HG03095 (cell line): ENCODE results near the gene VWA8.
A peak's percentile ranks its signal among the peaks of the same experiment; 100 is the strongest.
"Not testable (repeated sequence)": the region's sequence is repeated elsewhere in the genome, so short reads cannot be mapped to it uniquely, and the experiment has no call there.

Source experiments
- ATAC-seq: cut with Tn5 transposase; IDR thresholded peaks from one replicate; pipeline ENCODE4 v1.9.1; 2021; ENCODE audit warnings: moderate library complexity; ENCODE audit not compliant: unreplicated experiment

The VWA8 gene

DNA sequence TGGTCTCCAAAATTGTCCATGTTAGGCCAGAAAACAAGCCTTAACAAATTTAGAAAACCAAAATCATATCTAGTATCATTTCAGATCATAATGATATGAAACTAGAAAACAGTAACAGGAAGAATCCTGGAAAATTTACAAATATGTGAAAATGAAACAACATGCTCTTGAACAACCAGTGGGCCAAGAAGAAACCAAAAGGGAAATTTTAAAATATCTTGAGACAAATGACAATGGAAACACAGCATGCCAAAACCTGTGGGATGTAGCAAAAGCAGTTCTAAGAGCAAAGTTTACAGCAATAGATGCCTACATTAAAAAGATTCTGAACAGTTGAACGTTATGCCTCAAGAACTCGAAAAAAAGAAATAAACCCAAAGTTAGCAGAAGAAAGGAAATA lies 32.6 kb downstream of the VWA8 start:
- ATAC-seq = no peak

DNA sequence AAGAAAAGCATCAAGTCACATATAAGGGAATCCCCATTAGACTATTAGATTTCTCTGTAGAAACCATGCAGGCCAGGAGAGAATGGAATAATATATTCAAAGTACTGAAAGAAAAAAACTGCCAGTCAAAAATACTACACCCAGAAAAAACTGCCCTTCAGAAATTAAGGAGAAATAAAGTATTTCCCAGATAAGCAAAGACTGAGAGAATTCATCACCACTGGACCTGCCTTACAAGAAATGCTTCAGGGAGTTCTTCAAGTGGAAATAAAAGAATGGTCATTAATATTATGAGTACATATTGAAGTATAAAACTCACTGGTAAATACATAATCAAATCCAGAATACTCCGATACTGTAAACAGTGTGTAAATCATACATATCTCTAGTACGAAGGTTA lies 35.9 kb downstream of the VWA8 start:
- ATAC-seq = no peak

DNA sequence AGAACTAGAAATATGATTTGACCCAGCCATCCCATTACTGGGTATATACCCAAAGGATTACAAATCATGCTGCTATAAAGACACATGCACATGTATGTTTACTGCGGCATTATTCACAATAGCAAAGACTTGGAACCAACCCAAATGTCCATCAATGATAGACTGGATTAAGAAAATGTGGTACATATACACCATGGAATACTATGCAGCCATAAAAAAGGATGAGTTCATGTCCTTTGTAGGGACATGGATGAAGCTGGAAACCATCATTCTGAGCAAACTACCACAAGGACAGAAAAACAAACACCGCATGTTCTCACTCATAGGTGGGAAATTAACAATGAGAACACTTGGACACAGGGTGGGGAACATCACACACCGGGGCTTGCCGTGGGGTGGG lies 38.0 kb downstream of the VWA8 start:
- not testable (repeated sequence) for ATAC-seq

DNA sequence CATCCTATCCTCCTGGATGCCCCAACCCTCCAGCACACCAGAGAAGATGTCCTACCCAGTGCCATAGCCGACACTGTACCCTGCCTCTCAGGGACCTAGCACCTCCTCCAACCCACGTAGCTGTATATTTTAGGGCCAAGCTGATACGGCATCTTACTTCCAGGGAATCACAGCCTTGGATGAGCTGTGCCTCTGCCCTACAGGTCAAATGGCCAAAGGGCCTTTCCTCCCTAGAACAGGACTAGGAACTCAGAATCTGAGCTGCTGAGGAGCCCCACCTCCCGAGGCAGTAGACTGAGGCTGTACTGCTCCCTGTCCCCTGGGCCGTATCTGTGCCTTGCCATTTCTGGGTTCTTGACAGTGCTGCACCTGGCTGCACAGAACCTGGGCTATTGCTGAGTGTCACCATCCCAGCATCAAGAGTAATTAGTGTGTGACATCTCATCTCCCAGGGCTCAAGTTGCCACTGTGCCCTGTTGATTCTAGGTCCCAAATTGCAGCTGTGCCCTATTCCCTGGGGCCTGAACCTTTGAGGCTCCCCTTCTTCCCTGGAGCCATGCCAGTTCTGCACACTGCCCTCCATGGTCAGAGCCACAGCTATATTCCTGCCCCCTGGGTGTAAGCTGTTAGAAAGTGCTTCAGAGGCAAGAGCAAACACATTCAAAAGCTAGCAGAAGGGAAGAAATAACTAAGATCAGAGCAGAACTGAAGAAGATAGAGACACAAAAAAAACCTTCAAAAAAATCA lies 41.0 kb downstream of the VWA8 start:
- no peak for ATAC-seq

DNA sequence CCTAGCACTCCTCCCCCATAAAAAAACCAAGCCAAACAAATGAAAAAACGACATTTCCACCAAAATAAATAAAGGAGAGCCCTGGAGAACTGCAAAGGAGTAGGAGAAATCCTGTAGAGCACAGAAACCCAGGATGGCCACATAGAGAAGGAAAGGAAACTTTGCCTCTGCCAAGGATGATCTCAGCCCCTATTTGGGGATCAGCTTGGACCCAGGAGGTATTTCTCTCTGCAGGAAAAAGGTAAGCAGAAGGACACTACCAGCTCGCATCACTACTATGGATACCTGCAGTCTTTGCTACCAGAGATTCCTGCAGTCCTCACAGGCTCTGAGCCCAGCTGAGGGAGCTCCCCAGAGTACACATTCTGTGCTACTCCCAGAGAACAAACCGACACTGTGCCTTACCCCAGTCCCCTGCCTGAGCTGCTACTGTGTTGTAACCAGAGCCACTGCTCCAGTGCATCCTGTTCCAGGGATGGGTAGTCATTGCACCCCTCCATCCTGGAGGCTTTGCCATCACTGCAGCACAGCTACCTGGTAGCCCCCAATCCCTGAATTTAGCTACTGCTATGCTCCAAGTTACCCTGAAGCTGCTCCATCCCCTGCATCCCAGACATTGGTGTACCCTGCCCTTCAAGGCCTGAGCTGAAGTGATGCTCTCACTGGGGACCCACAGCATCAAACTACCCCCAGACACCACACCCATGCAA lies 41.7 kb downstream of the VWA8 start:
- ATAC-seq = no peak

DNA sequence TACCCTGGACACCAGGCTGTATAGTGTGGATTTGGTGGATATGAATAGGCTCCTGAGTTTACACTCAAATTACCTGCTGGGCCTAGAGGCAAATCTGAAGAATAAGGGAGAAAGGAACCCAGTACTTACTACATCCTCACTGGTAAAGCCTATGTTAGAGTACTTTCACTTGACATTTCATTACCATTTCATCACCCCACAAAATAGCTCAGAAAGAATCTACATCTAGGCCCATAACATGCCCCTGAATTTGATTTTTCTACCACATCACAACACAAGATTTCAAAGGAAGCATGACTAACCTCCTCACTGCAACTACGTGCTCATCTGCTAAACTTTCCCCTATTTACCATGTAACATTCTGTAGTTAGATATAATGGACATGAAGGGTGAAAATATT lies 43.3 kb downstream of the VWA8 start:
- ATAC-seq = no peak

DNA sequence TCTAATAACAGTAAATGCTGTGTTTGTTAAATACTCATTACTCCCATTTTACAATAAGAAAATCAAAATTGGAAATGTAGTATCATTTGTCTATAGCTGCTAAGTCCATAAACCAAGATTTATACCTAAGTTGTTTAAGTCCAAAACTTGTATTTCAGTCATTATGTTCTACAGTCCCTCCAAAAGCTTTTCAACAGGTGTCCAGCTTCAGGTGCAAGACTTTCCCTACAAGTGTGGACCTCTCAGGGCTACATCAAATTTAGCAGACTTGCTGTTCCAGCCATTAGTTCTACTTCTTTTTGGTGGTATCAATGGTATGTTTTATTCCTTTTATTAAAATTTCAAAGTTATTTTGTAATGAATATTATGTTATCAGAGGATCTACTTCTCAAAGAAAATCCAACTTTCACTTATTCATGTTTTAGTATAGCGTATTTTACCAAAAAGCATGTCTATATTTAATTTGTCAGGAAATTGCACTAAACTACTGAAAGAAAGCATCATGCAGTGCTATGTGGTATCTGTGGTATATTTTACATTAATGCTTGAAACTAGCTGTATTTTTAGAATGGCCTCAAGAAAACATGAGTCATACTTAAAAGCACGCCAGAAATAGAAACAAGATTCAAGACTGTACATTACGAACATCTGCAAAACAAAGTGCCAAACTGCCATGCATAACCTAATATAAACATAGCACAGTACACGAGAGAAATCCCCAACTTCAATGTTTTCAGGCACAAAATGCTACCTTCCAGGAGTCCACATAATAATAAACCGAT lies 44.5 kb downstream of the VWA8 start:
- peak; percentile 92 for ATAC-seq

DNA sequence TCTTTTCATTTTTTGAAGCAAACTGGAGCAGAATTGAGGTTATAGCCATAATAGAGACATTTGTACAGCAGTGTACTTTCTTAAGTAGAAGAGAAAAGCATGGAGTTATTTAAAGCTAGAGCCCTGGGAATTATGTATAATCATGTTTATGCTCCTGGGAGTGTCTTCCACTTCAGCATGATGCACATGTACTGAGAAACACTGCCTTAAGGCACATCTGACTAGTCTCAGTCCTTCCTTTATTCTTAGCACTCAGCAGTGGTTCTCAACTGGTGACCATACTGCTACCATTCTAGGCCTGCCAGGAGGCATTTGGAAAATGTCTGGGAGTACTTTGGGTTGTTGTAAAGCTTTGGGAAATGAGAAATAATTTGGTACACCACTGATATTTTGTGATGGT lies 45.8 kb downstream of the VWA8 start:
- no peak for ATAC-seq

DNA sequence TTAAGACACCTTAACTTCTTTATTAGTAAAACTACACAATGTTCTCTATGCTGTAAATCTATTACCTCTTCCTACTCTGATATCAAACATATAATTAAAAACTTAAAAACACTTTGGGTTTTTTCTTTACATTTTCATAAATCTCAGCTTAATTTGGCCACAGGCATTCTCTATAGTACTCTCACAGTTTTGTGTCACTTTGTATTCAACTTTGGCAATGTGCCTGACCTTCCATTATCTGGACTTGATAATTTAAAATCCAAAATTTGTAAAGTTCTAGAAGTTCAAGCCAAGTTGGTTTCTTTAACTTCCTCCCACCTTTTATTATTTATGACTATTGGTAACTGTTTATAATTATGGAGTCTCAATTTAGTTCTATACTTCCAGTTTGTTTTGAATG lies 46.4 kb downstream of the VWA8 start:
- ATAC-seq = no peak

DNA sequence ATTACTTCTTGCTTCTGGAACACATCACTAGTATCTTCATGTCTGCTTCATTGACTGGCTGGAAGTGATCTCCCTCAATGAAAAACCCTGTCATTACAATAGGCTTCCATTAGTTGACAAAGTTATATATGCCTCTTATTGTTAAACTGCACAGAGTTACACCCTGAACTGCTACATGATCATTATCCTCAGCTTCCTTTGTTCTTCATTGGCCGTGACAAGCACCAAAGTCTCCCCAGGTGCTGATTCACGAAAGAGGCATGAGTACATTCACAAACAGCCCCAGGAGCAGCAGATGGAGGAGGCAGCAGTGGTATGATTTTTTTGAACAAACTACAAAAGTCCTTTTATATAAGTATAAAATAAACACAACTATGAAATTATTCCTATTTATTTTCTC lies 51.4 kb downstream of the VWA8 start:
- no peak for ATAC-seq

DNA sequence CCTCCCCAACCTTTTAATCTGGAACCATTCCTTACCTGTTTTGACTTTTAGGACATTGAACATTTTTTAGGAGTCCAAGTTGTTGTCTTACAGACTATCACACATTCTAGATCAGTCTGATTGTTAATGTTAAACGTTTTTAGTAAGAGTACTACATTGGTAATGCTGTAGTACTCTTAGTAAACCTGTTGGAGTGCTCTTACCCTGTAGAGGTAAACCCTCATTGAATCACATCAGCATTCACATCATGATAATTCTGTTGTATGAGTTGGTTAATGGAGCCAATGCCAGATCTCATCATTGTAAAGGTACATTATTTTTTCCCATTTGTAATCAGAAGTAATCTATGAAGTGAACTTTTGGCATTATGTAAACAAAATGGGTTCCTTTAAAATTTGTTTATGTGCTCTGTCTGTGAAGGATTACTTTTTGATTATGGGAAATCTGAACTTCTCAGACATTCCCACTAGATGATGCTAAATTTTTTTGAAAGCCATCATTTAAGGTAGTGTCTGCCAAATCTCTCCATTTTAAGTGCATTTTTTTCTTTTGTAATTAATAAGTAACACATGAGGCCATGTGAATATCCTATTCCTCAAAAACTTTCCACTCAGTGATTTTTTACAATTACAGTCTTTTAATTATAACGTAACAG lies 55.2 kb downstream of the VWA8 start:
- ATAC-seq = no peak

DNA sequence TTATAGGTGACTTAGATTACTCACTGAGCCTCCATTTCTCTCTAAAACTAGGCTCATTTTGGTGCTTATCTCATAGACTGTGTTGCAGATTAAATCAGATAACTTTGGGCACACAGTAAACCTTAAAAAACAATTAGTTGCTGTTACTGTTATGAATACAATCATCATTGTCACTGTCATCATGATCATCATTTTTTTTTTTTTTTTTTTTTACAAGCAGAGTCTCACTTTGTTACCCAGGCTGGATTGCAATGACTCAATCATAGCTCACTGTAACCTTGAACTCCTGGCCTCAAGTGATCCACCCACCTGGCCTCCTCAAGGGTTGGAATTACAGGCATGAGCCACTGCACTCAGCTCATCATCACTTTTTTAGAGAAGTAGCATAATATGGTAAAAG lies 60.0 kb downstream of the VWA8 start:
- no peak for ATAC-seq

DNA sequence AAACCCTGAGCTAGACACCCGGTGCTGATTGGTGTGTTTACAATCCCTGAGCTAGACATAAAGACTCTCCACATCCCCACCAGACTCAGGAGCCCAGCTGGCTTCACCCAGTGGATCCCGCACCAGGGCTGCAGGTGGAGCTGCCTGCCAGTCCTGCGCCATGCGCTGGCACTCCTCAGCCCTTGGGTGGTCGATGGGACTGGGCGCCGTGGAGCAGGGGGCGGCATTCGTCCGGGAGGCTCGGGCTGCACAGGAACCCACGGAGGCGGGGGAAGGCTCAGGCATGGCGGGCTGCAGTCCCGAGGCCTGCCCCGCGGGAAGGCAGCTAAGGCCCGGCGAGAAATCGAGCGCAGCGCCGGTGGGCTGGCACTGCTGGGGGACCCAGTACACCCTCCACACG lies 62.5 kb downstream of the VWA8 start:
- ATAC-seq = not testable (repeated sequence)

DNA sequence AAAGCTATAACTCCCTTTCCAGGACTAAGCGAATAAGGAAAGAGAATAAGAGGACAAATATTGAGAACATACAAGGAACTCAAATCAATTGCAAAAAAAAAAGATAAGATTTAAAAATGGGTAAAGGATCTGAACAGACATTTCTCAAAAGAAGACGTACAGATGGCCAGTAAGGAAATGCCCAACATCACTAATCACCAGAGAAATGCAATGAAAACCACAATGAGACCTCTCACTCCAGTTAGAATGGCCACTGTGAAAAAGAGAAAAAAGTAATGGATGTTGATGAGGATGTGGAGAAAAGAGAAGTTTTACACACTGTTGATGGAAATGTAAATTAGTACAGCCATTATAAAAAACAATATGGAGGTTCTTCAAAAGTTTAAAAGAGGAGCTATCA lies 63.8 kb downstream of the VWA8 start:
- no peak for ATAC-seq

DNA sequence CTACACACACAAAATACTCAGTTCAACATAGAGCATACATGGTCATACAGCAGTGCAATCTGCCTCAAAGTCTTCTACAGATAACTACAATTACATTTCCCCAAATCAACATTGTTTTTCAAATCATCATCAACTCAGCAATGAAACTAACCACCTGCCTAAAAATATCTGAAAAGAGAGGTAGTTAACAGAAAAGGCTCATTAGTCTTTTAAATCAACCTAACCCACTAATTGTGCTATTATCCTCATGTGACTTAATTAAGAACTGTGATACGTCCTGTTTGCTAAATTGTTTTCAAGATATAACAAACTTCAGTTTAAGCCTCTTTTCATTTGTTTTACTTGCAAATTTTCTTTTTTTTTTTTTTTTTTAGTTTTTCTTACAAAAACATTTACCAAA lies 65.4 kb downstream of the VWA8 start:
- ATAC-seq = no peak

DNA sequence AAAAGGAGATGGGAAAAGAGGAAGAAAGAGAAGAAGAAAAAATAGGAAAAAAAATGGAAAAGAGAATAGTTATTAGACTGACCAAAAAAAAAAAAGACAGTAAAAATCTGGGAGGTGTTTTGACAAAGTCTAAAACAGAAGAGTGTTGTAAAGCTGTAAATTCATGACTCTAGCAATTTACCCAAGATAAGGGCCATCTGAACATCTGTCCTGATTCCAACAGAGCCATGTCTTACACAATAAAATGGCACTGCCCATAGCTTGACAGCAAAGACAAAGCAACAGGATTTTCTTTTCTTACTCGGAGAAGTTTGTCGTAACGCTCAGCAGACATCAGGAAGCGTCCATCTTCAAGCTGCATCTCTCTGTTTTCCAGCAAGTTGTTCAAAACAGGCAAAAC lies 69.8 kb downstream of the VWA8 start:
- no peak for ATAC-seq

DNA sequence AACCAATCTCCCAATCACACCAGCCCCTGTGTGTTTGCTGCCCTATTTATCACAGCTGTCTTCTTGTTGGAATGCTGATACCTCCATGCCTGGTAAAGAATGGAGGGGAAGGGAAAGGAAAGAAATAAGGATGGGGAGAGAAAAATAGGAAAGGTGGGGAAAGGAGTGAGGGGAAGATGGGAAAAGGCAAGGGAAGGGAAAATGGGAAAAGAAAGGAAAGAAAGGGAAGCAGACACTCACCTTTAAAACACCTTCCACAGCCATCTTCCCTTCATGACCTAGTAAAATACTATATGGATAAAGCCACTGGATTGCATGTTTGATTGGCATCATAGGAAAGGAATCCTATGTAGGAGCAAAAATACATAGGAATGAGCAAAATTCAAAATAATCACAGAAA lies 77.8 kb downstream of the VWA8 start:
- ATAC-seq = no peak

DNA sequence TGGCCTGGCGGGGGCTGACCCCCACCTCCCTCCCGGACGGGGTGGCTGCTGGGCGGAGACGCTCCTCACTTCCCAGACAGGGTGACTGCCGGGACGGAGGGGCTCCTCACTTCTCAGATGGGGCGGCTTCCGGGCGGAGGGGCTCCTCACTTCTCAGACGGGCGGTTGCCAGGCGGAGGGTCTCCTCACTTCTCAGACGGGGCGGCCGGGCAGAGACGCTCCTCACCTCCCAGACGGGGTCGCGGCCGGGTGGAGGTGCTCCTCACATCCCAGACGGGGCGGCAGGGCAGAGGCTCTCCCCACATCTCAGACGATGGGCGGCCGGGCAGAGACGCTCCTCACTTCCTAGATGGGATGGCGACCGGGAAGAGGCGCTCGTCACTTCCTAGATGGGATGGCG lies 79.0 kb downstream of the VWA8 start:
- not testable (repeated sequence) for ATAC-seq

DNA sequence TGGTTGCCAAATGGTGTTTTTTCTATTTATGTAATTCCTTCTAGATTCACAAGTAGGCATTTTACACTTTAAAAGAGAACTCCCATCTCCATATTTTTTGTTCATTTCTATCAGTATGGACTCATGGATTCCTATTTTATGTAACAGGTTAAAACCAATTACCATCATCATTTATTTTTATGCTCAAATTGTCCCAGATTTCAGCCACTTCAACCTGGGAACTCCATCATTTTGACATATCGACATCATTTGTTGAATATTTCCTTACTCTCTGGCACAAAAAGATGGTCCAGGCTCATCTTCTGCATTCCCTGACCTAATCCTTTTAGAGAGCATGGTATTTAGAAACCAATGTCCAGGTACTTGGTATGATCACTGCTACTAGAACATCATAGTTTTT lies 79.9 kb downstream of the VWA8 start:
- ATAC-seq = no peak

DNA sequence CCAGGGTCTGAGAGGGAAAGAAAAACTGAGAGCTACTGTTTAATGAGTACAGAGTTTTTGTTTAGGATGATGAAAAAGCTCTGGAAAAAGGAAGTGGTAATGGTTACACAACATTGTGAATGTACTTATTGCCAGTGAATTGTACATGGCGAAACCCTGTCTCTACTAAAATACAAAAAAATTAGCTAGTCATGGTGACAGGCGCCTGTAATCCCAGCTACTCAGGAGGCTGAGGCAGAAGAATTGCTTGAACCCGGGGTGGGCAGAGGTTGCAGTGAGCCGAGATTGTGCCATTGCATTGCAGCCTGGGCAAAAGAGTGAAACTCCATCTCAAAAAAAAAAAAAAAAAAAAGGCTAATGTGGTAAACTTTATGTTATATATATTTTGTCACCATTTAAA lies 96.3 kb downstream of the VWA8 start:
- no peak for ATAC-seq

DNA sequence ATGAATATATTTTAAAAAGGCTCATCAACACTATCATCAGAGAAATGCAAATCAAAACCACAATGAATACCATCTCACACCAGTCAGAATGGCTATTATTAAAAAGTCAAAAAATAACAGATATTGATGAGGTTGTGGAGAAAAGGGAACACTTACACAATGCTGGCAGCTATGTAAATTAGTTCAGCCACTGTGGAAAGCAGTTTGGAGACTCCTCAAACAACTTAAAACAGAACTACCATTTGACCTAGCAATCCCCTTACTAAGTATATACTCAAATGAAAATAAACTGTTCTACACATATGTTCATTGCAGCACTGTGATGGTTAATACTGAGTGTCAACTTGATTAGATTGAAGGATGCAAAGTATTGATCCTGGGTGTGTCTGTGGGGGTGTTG lies 98.2 kb downstream of the VWA8 start:
- ATAC-seq = not testable (repeated sequence)
